Tibial nerve (tissue), 4 donors: ENCODE results near the gene METTL16.

Source experiments
- CTCF ChIP-seq, 5 experiments: fragments of 200-600 bp in 3 of 5; fragments of 450-650 bp in 2 of 5; sonication (generic) in 3 of 5; IDR thresholded peaks; one replicate each; pipeline ENCODE4 v1.5.1; 2016 to 2019; ENCODE audit warnings: antibody characterized with exemption in 5 of 5, mild to moderate bottlenecking in 3 of 5, moderate library complexity in 2 of 5
- EP300 ChIP-seq, 2 donors: sonication (generic); formaldehyde crosslinking; IDR thresholded peaks; one replicate each; pipeline ENCODE4 v1.6.1; 2017; ENCODE audit warnings: antibody characterized with exemption in 2 of 2, mild to moderate bottlenecking in 1 of 2

- TF ChIP-seq CTCF (IDR thresholded peaks at IDR 0.05) (no peak), EP300 (IDR thresholded peaks at IDR 0.05) (no peak)
Measured at GRCh38 chr17:2511138-2511461, 588 bp downstream of the METTL16 start.
